Prostate gland (tissue), 2 donors: ENCODE results near the gene NUDT7. TPM values are rescaled to one million over a fixed set of nuclear protein-coding genes. Genes with fewer than 3 reads are reported as not detected.

Experiments used
- DNase-seq: peaks from one replicate; pipeline ENCODE4 v3.0.0-alpha.2; 2019; ENCODE audit warnings: low spot score
- H3K27ac ChIP-seq, 2 donors: fragments of 200-600 bp; sonication (generic); 2 replicates each; pipeline ENCODE4 v1.5.1; 2017 to 2019
- H3K27me3 ChIP-seq: fragments of 200-600 bp; sonication (generic); replicated peaks from 2 replicates; pipeline ENCODE4 v1.5.1; 2019; ENCODE audit not compliant: insufficient read depth
- H3K36me3 ChIP-seq, 2 donors: fragments of 200-600 bp; sonication (generic); 1 replicate in 1 of 2; 2 replicates in 1 of 2; pipeline versions ENCODE4 v1.5.1 to v1.8.1; 2017 to 2019
- H3K4me1 ChIP-seq: fragments of 200-600 bp; sonication (generic); replicated peaks from 2 replicates; pipeline ENCODE4 v1.5.1; 2019
- H3K4me3 ChIP-seq, 2 donors: fragments of 200-600 bp; sonication (generic); 2 replicates each; pipeline ENCODE4 v1.5.1; 2017 to 2019
- H3K9me3 ChIP-seq: fragments of 200-600 bp; sonication (generic); 2 replicates; pipeline ENCODE4 v1.5.1; 2017
- CTCF ChIP-seq, 4 experiments: fragments of 200-600 bp in 2 of 4; fragments of 450-650 bp in 2 of 4; sonication (generic) in 2 of 4; IDR thresholded peaks; 1 replicate in 3 of 4; 2 replicates in 1 of 4; pipeline ENCODE4 v1.5.1; 2016 to 2019; ENCODE audit warnings: antibody characterized with exemption in 4 of 4, mild to moderate bottlenecking in 2 of 4, moderate library complexity in 2 of 4
- POLR2A ChIP-seq: fragments of 450-650 bp; IDR thresholded peaks from one replicate; pipeline ENCODE4 v1.6.1; 2016; ENCODE audit warnings: antibody characterized with exemption, mild to moderate bottlenecking
- POLR2AphosphoS5 ChIP-seq: sonication (generic); formaldehyde crosslinking; IDR thresholded peaks from one replicate; pipeline ENCODE4 v1.6.1; 2017; ENCODE audit warnings: antibody characterized with exemption
- WGBS: methylation state at CpG from one replicate; pipeline ENCODE4 v1.1.5; 2018; 5-methylcytosine and 5-hydroxymethylcytosine counted together
- intact Hi-C: fragments of 100-400 bp; cut with DNase I; formaldehyde crosslinking; loops from one replicate; pipeline ENCODE4 v1.14.2; 2022
- total RNA-seq, 2 donors: library from RNA; depleted of rRNA; stranded (reverse); fragments of >200 nt; gene quantifications; one replicate each; pipeline ENCODE4 v1.1.0, GENCODE V29; 2016

NUDT7 gene
- total RNA-seq, 2 donors from 2014 or later = 18.7 to 20.0 TPM

- Histone ChIP-seq H3K27ac (no peak overlapping the region), H3K9me3 (no peaks in the 10 kb centered on the region), H3K36me3 (no peaks in the 10 kb centered on the region), H3K4me1 (no peaks in the 10 kb centered on the region), H3K27me3 (no peaks in the 10 kb centered on the region), H3K4me3 (no peak overlapping the region)
- TF ChIP-seq POLR2AphosphoS5 (no peak), CTCF (IDR thresholded peaks at IDR 0.05) (no peak), POLR2A (no peak)
- no peak for DNase-seq
- intact Hi-C loops = no loop called here
- WGBS = 47% methylated on average over 9 of the region's 9 CpGs
Measured at GRCh38 chr16:77780378-77780837, 58.1 kb downstream of the NUDT7 start.

GRCh38 chr16:77781091-77781490 lies 58.8 kb downstream of the NUDT7 start:
- Histone ChIP-seq H3K4me1 (no peaks in the 10 kb centered on the region), H3K36me3 (no peaks in the 10 kb centered on the region), H3K27ac (no peak overlapping the region), H3K9me3 (no peaks in the 10 kb centered on the region), H3K4me3 (no peak overlapping the region), H3K27me3 (no peaks in the 10 kb centered on the region)
- intact Hi-C loops = no loop called here
- no peak for DNase-seq
- TF ChIP-seq CTCF (IDR thresholded peaks at IDR 0.05) = no peak
- no peak for TF ChIP-seq POLR2AphosphoS5
- TF ChIP-seq POLR2A = no peak

- no peak overlapping the region for H3K27ac ChIP-seq
- DNase-seq = no peak
- H3K36me3 ChIP-seq = no peaks in the 10 kb centered on the region
- H3K4me1 ChIP-seq = no peaks in the 10 kb centered on the region
- H3K9me3 ChIP-seq = no peaks in the 10 kb centered on the region
- no peak for TF ChIP-seq POLR2A
- no peak for TF ChIP-seq CTCF (IDR thresholded peaks at IDR 0.05)
- no peak for TF ChIP-seq POLR2AphosphoS5
- intact Hi-C loops = no loop called here
- no peaks in the 10 kb centered on the region for H3K27me3 ChIP-seq
- no peak overlapping the region for H3K4me3 ChIP-seq
- WGBS = 38% methylated on average over 2 of the region's 2 CpGs
Measured at GRCh38 chr16:77782694-77783093, 60.4 kb downstream of the NUDT7 start.

GRCh38 chr16:77784441-77785372 lies 62.4 kb downstream of the NUDT7 start:
- Histone ChIP-seq H3K4me3 (no peak overlapping the region), H3K4me1 (peaks cover 9% of the 10 kb centered on the region), H3K27me3 (peaks cover 11% of the 10 kb centered on the region), H3K27ac (no peak overlapping the region), H3K9me3 (no peaks in the 10 kb centered on the region), H3K36me3 (no peaks in the 10 kb centered on the region)
- 86% methylated on average over 31 of the region's 38 CpGs for WGBS
- DNase-seq = no peak
- TF ChIP-seq POLR2AphosphoS5 (no peak), CTCF (IDR thresholded peaks at IDR 0.05) (no peak), POLR2A (no peak)
- intact Hi-C loops = no loop called here

- Histone ChIP-seq H3K4me1 (peaks cover 9% of the 10 kb centered on the region), H3K9me3 (no peaks in the 10 kb centered on the region), H3K4me3 (no peak overlapping the region), H3K27ac (no peak overlapping the region), H3K27me3 (peaks cover 11% of the 10 kb centered on the region), H3K36me3 (no peaks in the 10 kb centered on the region)
- WGBS = 40% methylated on average over 2 of the region's 2 CpGs
- intact Hi-C loops = no loop called here
- no peak for DNase-seq
- TF ChIP-seq POLR2AphosphoS5 (no peak), POLR2A (no peak), CTCF (IDR thresholded peaks at IDR 0.05) (no peak)
Measured at GRCh38 chr16:77785373-77785764, 63.1 kb downstream of the NUDT7 start.
